CD4-positive, alpha-beta T cell treated with Interleukin-6 for 4 hours (primary cell): ENCODE results near the gene PTPN22.

ENCODE experiments used
- DNase-seq: peaks from one replicate; pipeline ENCODE4 v3.0.0-alpha.2; 2020; ENCODE audit warnings: mixed read lengths

The PTPN22 gene

DNA sequence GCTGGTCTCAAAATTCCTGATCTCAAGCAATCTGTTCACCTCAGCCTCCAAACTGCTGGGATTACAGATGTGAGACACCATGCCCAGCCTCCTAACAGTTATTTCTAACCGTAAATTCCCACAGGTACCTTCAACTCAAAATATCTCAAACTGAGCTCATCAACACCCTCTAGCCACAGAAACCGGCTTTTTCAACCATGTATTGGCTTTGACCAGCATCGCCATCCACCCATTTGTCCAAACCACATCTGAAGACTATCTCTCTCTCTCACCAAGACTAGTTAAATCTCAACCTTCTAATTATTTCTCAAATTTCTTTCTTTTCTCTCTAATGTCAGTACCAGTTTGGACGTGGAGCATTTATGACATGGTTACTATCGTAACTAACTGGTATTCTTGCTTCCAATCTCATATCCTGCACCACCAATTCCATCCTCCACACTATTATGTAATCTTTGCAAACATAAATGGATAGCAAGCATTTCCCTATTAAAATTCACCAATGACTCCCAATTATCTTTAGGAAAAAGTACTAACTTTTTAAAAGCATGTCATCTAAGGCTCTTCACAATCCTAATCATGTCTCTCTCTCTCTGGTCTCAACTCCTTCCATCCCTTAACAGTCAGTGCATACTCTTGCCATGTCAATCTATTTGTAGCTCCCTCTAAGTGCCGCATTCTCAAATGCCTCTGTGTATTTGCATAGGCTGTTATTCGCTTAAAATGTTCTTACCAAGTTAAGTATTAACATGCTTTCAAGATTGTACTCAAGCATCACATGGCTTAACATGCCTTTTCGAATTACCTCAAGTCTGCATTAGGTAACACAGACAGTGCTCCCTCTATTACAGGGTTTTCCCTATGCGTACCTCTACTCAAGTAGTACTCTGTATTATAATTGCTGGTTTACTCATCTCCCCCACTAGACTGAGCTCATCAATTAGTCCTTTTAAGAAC, 77.4 kb downstream of the PTPN22 start:
- no peak for DNase-seq

- DNase-seq = no peak
Measured at GRCh38 chr1:113792986-113793385, 78.5 kb downstream of the PTPN22 start.

DNA sequence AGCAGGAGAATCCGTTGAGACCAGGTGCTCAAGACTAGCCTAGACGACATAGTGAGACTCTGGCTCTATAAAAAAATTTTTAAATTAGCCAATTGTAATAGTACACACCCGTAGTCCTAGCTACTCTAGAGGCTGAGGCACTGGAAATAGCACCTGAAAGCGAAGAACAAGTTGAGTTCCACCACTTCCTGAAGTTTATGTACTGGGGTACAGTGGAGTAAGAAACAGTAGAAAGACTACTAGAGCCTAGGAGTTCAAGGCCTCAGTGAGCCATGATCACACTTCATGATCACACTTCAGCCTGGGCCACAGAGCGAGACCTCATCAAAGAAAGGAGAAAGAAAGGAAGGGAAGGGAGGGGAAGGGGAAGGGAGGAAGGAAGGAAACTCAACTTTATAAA, 79.0 kb downstream of the PTPN22 start:
- DNase-seq = peak; percentile 23

GRCh38 chr1:113788802-113789201, 82.7 kb downstream of the PTPN22 start:
- DNase-seq = no peak

GRCh38 chr1:113787663-113788062, 83.8 kb downstream of the PTPN22 start:
- no peak for DNase-seq

DNA sequence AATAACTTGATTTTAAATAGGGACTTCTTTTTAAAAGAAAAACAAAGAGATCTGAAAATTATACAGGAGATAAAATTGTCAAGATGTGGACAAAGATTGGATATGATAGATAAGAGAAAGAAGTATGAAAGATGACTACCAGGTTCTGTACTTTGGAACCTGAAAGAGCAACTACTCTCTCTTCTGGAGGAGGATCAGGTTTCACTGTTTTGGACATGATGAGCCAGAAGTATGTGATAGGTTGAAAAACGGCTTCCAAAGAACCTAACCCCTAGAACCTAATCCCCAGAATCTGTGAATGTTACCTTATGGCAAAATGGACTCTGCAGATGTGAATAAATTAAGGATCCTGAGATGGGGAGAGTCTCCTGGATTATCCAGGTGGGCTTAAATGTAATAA, 85.4 kb downstream of the PTPN22 start:
- DNase-seq = no peak

- DNase-seq = peak; percentile 39
Measured at GRCh38 chr1:113784104-113784779, 87.3 kb downstream of the PTPN22 start.

- DNase-seq = peak; percentile 63
Measured at GRCh38 chr1:113783254-113784103, 88.0 kb downstream of the PTPN22 start.

DNA sequence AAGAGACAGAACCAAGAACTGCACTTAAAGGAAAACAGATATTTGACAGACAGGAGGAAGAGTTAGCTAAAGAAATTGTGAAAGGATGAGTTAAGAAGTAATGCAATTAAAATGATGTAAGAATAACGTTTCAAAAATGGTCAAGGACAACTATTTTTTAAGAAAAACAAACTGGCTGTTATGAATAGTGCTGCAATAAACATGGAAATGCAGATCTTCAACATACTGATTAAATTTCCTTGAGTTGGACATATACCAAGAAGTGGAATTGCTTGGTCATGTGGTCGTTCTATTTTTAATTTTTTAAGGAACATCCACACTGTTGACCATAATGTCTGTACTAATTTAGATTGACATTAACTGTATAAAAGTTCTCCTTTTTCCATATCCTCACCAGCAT, 89.1 kb downstream of the PTPN22 start:
- no peak for DNase-seq

GRCh38 chr1:113780374-113781146, 91.0 kb downstream of the PTPN22 start:
- DNase-seq = no peak

- DNase-seq = no peak
Measured at GRCh38 chr1:113779542-113779941, 92.0 kb downstream of the PTPN22 start.

GRCh38 chr1:113777561-113777960, 94.0 kb downstream of the PTPN22 start:
- no peak for DNase-seq

GRCh38 chr1:113770031-113770430, 101.5 kb downstream of the PTPN22 start:
- DNase-seq = no peak

- DNase-seq = no peak
Measured at GRCh38 chr1:113769601-113769970, 101.9 kb downstream of the PTPN22 start.

GRCh38 chr1:113768916-113769600, 102.5 kb downstream of the PTPN22 start:
- DNase-seq = no peak

DNA sequence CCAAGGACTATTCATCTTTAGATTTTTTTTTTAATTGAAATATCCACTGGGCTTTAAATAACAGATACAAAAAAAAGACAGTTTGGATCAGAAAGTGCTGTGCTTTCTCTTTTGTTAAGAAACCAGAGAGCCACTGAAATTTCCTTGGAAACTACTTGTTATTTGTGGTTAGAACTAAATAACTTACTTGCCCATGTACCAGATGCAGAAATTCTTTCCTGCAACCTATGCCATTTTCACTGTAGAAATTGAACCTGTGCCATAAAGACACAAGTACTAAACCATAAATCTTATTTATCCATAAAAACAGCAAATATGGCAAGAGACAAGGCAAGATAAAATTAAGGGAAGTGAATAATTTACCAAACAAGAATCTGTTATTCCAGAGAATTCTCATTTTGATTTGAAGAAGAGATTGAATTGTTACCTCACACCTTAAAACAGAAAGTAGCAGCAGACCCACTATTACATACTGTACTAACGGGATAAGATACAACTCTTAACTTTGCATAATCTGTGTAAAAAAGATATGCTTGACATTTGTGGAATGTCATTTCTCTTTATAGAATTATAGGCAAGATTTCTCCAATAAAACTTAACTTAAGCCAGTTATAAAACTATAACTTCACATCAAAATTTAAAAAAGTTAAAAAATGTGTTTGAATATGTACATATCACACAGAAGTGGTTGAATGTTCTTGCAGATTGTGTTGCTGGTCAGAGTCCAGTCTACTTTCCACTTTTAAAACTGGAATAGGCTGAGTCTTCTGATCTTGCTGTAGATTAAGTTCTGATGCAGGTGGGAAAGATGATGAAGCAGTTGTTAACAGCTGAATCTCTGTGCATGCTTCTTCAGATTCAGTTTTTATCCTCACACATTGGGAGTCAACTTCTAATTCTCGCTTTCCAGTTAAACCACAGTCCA, 105.9 kb downstream of the PTPN22 start:
- DNase-seq = no peak
